Upper lobe of right lung (tissue), 1 donor: ENCODE results near the gene CARS1. TPM values are rescaled to one million over a fixed set of nuclear protein-coding genes. Genes with fewer than 3 reads are reported as not detected.

ENCODE experiments used
- ATAC-seq: fragments of 200-7000 bp; cut with Tn5 transposase; one replicate; pipeline ENCODE4 v1.9.1; 2020; ENCODE audit warnings: mild to moderate bottlenecking, moderate library complexity
- DNase-seq: peaks from one replicate; pipeline ENCODE4 v3.0.0-alpha.2; 2020
- H3K27ac ChIP-seq: fragments of 200-600 bp; one replicate; pipeline ENCODE4 v1.8.0; 2022
- H3K27me3 ChIP-seq: fragments of 200-600 bp; one replicate; pipeline ENCODE4 v1.8.0; 2022; ENCODE audit warnings: mild to moderate bottlenecking
- H3K36me3 ChIP-seq: fragments of 200-600 bp; one replicate; pipeline ENCODE4 v1.8.0; 2022
- H3K4me1 ChIP-seq: fragments of 200-600 bp; one replicate; pipeline ENCODE4 v1.8.0; 2022
- H3K4me3 ChIP-seq: fragments of 200-600 bp; one replicate; pipeline ENCODE4 v1.8.0; 2022; ENCODE audit warnings: mild to moderate bottlenecking
- H3K9me3 ChIP-seq: fragments of 200-600 bp; one replicate; pipeline ENCODE4 v1.8.0; 2022
- CTCF ChIP-seq: fragments of 200-600 bp; IDR thresholded peaks from one replicate; pipeline ENCODE4 v1.8.0; 2022; ENCODE audit warnings: antibody characterized with exemption
- intact Hi-C: fragments of 100-400 bp; cut with DNase I; formaldehyde crosslinking; loops from one replicate; pipeline ENCODE4 v1.11.0; 2022
- total RNA-seq: library from RNA; stranded (reverse); fragmentation: NEBNext Ultra II Directional; extraction: Animal tissue kit (Norgen Biotek cat#: 25700); gene quantifications from one replicate; pipeline ENCODE4 v1.2.1, GENCODE V29; 2021
- donor health status: DM: no; HTN: yes; CAD: no; lungs with severe emphysema.

Gene CARS1
- total RNA-seq, 1 donor from 2014 or later = 34.6 TPM

GRCh38 chr11:3010004-3010403 is 47.2 kb downstream of the CARS1 start:
- Histone ChIP-seq H3K9me3 (no peaks in the 10 kb centered on the region), H3K4me3 (no peak overlapping the region), H3K4me1 (no peaks in the 10 kb centered on the region), H3K36me3 (peaks cover 75% of the 10 kb centered on the region), H3K27me3 (no peaks in the 10 kb centered on the region), H3K27ac (no peak overlapping the region)
- no peak for ATAC-seq
- DNase-seq = no peak
- TF ChIP-seq CTCF = no peak
- intact Hi-C loops = no loop called here

- Histone ChIP-seq H3K4me3 (no peak overlapping the region), H3K9me3 (no peaks in the 10 kb centered on the region), H3K27me3 (no peaks in the 10 kb centered on the region), H3K4me1 (no peaks in the 10 kb centered on the region), H3K36me3 (peaks cover 70% of the 10 kb centered on the region), H3K27ac (no peak overlapping the region)
- ATAC-seq (no peak), DNase-seq (peak; percentile 41)
- no peak for TF ChIP-seq CTCF
- intact Hi-C loops = no loop called here
These were observed 47.7 kb downstream of the CARS1 start for GRCh38 chr11:3009481-3009880.

- H3K4me3 ChIP-seq = no peak overlapping the region
- no peaks in the 10 kb centered on the region for H3K4me1 ChIP-seq
- H3K27ac ChIP-seq = no peak overlapping the region
- ATAC-seq = no peak
- intact Hi-C loops = no loop called here
- DNase-seq = peak; percentile 55
- peaks cover 67% of the 10 kb centered on the region for H3K36me3 ChIP-seq
- no peak for TF ChIP-seq CTCF
- H3K27me3 ChIP-seq = no peaks in the 10 kb centered on the region
- H3K9me3 ChIP-seq = no peaks in the 10 kb centered on the region
These were observed 48.4 kb downstream of the CARS1 start for GRCh38 chr11:3008746-3009336.

- peaks cover 67% of the 10 kb centered on the region for H3K36me3 ChIP-seq
- no peak for TF ChIP-seq CTCF
- DNase-seq (peak; percentile 61), ATAC-seq (no peak)
- H3K27ac ChIP-seq = no peak overlapping the region
- no peaks in the 10 kb centered on the region for H3K4me1 ChIP-seq
- H3K27me3 ChIP-seq = no peaks in the 10 kb centered on the region
- intact Hi-C loops = no loop called here
- H3K4me3 ChIP-seq = no peak overlapping the region
- no peaks in the 10 kb centered on the region for H3K9me3 ChIP-seq
These were observed 49.7 kb downstream of the CARS1 start for GRCh38 chr11:3007404-3008010.

GRCh38 chr11:3006505-3007260 is 50.5 kb downstream of the CARS1 start:
- no peaks in the 10 kb centered on the region for H3K4me1 ChIP-seq
- peak overlapping the region; percentile 26 for H3K27ac ChIP-seq
- no peak overlapping the region for H3K4me3 ChIP-seq
- intact Hi-C loops = no loop called here
- DNase-seq (peak; percentile 89), ATAC-seq (peak; percentile 94)
- H3K36me3 ChIP-seq = peaks cover 67% of the 10 kb centered on the region
- H3K9me3 ChIP-seq = no peaks in the 10 kb centered on the region
- no peaks in the 10 kb centered on the region for H3K27me3 ChIP-seq
- TF ChIP-seq CTCF = no peak
